GM13976 (cell line): ENCODE results near the gene NFIC.
"Not testable (repeated sequence)": the region's sequence is repeated elsewhere in the genome, so short reads cannot be mapped to it uniquely, and the experiment has no call there.

ENCODE experiments used
- DNase-seq: peaks from one replicate; pipeline ENCODE4 v3.0.0; 2012; ENCODE audit warnings: low spot score
- in situ Hi-C: fragments of 300-500 bp; cut with MboI; formaldehyde crosslinking; loops from one replicate; pipeline ENCODE4 v1.12.0; 2022; ENCODE audit warnings: low sequenced_read_pairs, mixed read lengths, inconsistent platforms; ENCODE audit not compliant: unreplicated experiment
- TF ChIP-seq, protein P1 (sequence below): IDR thresholded peaks from 2 replicates; pipeline ENCODE4 v1.5.1; 2012; ENCODE audit warnings: borderline replicate concordance, mild to moderate bottlenecking; ENCODE audit not compliant: insufficient read depth; ENCODE audit errors: extremely low read depth, missing control alignments, control extremely low read depth

Gene NFIC

DNA sequence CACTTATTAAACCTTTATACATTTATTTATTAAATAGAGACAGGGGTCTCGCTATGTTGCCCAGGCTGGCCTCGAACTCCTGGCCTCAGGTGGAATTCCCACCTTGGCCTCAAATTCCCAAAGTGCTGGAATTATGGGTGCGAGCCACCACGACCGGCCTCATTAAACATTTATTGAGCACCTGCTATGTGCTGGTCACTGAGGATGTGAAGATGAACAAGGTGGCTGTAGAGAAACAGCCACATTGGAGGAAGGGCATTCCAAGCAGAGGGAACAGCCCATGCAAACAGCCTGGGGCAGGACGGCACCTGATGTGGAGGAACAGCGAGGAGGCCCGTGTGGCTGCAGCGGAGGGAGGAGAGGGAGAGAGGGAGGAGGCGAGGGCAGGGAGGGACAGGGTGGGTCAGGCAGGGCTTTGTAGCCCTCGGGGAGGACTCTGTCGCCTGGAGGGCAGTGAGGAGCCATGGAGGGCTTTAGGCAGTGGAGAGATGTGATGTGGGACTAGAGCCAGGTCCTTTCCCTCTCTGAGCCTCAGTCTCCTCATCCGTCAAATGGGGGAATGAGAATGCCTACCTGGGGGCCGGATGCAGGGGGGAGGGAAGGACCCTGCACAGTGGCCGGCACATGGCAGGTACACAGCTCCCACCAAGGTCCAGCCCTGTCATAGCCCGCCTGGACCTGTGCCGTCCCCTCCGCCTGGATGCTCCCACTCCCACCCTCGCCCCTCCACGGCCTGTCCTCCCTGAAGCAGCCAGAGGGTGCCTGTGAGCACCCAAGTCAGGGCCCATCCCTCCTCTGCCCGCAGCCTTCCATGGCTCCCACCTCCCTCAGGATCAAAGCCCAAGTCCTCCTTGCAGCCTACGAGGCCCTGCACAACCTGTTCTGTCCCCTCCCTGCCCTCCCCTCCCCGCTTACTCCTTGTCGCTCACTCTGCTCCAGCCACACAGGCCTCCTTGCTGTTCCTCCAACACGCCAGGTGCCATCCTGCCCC is 21.5 kb upstream of the NFIC start:
- TF ChIP-seq, protein P1, sequence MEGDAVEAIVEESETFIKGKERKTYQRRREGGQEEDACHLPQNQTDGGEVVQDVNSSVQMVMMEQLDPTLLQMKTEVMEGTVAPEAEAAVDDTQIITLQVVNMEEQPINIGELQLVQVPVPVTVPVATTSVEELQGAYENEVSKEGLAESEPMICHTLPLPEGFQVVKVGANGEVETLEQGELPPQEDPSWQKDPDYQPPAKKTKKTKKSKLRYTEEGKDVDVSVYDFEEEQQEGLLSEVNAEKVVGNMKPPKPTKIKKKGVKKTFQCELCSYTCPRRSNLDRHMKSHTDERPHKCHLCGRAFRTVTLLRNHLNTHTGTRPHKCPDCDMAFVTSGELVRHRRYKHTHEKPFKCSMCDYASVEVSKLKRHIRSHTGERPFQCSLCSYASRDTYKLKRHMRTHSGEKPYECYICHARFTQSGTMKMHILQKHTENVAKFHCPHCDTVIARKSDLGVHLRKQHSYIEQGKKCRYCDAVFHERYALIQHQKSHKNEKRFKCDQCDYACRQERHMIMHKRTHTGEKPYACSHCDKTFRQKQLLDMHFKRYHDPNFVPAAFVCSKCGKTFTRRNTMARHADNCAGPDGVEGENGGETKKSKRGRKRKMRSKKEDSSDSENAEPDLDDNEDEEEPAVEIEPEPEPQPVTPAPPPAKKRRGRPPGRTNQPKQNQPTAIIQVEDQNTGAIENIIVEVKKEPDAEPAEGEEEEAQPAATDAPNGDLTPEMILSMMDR: no peak
- in situ Hi-C loops: no loop called here
- peak; percentile 22 for DNase-seq

DNA sequence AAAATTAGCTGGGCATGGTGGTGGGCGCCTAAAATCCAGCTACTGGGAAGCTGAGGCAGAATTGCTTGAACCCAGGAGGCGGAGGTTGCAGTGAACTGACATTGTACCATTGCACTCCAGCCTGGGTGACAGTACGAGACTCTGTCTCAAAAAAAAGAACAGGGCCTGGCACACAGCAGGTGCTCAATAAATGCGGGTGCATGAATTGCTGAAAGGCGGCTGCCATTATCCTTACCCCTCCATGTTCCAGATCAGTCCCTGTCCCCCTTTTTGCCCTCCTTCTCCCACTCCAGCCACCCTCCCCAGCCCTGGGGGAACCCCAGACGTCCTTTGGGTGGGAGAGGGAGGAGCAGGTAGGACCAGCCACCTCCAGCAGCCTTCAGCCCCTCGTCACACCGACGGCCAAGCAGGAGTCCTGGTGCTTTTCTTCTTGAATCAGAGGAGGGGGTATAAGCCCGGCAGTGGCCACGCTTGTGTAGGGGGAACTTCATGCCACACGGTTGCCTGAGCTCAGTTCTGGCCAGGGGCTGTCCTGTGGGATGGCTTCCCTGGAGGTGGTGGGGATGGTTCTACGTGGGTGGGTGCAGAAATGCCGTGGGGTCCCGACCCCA is 20.4 kb upstream of the NFIC start:
- in situ Hi-C loops: no loop called here
- TF ChIP-seq, protein P1: no peak
- DNase-seq: no peak

DNA sequence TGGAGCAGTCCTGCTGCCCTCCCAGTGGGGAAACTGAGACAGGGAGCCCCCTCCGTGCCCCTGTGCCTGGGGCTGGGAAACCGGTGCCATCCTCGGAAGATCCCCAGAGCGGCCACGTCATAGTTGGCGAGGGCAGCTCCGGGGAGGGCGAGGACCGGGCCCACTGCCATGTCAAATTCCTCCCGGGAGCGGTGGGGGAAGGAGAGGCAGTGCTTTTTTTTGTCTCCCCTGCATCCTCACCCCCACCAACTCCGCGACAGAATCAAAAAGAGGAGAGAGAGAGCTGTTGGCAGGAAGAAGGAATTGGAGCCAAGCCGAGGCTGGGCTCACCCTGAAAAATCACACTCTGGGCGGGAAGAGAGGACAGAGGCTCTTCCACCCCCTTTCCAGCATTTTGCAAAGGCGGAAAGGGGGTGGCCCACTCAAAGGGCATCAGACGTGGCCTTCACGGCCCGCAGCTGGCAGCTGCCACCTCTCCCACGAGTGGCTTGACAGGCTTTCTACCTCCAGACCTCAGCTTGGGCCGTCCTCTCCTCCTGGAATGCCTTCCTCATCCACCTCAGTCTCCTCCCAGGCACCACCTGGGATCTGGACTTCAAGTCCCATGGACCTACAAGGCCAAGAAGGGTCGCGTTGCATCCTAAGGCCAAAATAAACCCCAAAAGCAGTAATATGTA is 19.6 kb upstream of the NFIC start:
- TF ChIP-seq, protein P1: no peak
- no peak for DNase-seq
- in situ Hi-C loops: no loop called here

DNA sequence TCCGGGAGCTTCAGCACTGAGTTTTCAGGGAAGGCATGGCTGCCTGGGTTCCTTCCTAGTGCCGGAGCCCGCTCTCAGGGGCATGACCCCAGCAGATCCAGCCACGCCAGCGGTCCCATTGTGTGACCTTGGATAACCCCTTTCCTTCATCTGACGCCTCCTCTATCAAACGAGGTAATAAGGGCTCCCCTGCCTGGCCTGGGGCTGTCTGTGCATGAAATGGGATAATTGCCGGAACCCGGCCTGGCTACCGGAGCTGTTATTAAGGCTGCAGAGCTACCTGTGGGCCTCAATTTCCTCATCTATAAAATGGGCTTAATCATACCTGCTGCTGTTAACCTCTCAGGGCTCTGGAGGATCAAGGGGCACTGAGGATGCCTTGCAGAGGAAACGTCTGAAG is 18.3 kb upstream of the NFIC start:
- in situ Hi-C loops: no loop called here
- DNase-seq: no peak
- TF ChIP-seq, protein P1: no peak

DNA sequence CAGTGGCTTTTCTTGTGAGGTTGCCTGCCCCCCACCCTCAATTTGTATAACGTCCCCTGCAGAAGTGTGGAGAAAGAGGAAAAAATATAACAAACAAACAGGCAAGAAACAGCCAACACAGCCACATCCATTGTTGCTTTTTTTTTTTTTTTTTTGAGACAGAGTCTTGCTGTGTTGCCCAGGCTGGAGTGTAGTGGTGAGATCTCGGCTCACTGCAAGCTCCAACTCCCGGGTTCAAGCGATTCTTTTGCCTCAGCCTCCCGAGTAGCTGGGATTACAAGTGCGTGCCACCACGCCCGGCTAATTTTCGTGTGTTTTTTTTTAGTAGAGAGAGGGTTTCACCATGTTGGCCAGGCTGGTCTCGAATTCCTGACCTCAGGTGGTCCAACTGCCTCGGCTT is 17.9 kb upstream of the NFIC start:
- DNase-seq, in situ Hi-C loops: not testable (repeated sequence)

DNA sequence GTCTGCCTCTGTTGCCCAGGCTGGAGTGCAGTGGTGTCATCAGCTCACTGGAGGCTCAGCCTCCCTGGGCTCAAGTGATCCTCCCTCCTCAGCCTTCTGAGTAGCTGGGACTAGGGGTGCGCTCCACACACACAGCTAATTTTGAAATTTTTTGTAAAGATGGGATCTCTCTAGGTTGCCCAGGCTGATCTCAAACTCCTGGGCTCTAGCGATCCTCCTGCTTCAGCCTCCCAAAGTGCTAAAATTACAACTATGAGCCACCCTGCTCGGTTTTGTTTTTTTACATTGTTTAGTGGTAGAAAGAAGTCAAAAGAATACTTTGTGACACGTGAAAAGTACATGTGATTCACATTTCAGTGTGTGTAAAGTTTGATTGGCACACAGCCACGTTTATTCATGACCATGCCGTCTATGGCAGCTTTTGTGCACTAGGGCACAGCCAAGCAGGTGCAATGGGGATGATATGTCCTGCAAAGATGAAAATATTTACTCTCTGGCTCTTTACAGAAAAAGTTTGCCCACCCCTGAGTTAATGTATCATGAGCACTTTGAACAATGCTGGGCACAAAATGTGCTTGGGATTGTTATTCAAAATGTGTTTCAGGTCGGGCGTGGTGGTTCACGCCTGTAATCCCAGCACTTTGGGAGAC is 16.2 kb upstream of the NFIC start:
- in situ Hi-C loops: no loop called here
- no peak for DNase-seq
- TF ChIP-seq, protein P1: no peak
